ENCODE measurements around the gene GALNT2.
A peak's percentile ranks its signal among the peaks of the same experiment; 100 is the strongest.

The GALNT2 gene

DNA sequence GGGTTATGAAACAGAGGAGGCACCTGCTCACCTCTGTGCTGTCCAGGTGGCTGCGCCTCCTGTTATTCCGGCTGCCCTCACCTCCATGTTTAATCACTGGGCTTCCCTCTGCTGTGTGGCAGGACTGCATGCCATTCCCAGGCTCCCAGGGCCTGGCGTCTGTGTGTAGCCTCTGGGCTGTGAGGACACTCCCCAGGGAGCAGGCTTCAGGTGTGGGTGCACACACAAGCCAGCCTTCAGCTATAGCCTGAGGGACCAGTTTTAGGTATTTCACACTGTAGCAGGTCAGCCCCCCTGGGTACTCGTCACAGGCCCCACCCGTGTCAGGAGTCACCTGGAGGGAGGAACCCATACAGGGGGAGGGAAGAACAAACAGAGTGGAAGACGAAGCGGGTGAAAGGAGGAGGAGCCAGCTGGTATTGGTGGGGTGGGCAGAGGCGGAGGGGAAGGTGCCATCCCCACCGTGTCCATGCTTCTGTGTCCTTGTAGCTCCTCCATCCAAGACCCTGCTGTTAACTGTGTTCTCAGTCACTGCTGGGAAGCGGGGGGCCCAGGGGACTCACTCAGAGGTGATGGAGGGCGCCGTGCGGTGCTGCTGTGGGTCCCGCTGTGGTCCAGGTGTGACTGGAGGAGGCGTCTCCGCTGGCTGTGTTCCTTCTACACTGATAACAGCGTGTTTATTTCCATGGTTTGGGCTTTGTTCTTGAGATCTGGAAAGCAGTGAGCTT, 200.5 kb downstream of the GALNT2 start:
- DNase-seq, result no peak

DNA sequence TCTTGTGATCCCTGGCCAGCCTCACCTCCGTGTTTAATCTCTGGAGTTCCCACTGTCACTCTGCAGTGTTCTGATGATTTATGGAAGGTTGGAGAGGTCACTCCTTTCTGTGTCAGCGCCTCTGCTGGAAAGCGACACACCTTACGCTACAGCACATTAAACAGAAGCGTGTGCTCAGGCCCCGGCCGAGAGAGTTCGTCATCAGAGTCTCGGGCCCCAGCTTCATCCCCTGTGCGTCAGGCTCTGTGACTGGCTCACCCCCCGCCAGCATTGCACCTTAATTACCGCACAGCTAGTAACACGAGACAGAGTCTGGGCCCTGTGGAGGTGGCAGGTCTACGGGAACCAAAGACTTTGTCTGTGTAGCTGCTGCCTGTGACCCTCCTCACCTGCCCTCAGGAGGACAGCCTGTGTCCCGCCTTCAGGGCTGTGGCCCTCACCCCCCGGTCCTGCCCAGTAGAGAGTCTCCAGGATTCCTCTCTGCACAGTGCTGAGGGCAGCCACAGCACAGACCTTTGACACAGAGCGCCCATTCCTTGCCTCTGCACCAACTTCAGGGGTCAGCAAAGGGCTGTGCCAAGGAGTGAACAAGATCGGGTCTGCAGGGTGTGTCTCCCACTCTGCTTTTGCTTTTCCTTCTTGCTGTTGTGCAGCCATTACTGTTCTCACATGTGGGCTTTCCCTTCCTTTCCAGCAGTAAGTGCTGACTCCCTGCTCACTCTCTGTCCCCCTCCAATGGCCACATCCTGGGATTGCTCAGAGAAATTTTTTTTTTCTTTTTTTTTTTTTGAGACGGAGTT, 201.5 kb downstream of the GALNT2 start:
- DNase-seq, result peak; percentile 58

GRCh38 chr1:230270185-230270558, 203.1 kb downstream of the GALNT2 start:
- DNase-seq, result no peak

DNA sequence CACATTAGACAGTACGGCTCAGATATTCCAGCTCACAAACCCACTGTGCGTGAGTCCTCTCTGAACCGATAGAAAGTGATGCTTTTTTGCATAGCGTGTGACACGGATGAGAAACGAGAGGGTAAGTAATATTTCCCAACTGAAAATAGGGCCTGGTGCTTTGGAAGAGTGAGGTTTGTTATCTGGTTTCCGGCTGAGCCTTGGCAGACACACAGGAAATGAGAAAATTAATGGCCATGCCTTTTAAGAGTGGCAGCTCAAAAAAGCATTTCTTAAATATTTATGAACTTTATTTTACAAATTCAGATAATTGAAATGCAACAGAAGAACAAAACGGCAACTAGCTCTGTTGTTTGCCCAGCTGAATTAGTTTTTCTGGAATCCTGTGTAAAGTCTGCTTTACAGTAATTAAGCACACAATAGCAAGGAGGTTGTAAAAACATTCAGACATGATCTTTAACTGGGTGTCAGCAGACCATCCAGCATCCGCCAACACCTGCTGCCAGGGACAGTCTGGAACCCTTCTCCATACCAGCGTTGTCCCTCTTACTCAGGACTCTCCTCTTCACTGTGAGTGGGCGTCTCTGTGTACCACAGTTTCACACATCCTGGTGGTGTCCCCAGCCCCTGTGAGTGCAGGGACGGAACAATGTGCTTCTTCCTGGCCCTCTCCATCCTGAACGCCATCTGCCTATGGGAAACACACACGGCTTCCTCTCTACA, 203.7 kb downstream of the GALNT2 start:
- DNase-seq, result no peak

DNA sequence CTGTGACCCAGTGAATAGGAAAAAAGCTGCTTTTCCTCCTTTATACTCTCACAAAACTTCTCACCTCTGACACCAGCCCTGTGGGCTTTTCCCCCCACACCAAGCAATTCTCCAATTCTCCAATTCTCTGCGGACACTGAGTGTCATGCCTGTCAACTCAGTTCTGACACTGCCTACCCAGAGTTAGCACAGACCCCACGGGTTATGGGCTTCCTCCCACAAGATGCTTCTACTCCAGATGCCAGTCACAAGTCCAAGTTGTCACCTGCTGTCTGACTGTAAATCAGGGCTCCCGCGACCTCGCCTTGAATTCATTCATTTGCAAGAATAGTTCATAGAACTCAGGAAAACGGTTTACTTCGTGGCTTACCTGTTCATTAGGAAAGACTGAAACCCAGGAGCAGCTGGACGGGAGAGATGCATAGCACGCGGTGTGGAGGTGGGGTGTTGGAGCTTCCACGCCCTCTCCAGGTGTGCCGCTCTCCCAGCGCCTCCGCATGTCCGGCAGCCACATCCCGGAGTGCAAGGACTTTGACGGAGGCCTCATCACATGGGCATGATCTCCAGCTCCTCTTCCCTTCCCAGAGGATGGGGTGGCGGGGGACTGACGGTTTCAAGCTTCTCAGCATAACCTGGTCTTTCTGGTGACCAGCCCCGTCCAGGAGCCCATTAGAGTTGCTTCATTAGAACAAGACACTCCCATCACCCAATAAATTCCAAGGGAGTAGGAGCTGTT, 204.4 kb downstream of the GALNT2 start:
- DNase-seq, result no peak

- no peak for DNase-seq
Measured at GRCh38 chr1:230272557-230272956, 205.5 kb downstream of the GALNT2 start.

DNA sequence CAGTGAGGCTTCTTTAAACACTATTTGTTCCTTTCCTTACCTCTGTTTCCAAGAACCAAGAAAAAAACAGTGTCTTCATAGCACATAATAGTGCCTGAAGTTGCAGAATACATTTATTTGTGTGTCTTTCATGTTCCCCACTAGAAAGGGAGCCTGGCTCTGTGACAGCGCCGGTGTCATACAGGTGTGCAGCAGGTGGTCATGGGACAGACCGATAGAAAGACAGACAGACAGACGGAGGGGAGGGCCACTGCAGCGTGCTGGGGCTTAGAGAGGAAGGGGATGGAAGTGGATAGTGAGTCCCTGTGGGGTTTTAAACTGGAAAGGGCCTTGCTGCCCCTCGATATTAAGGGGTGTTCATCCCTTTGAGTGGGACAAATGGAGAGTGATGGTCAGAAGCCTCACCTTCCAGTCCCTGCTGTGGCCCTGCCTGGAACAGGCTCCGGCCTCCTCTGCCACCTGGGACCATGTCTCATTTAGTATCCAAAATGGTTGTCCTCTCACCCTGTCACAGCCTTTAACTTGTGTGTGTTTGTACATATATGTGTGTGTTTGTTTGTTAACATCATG, 206.2 kb downstream of the GALNT2 start:
- no peak for DNase-seq

DNA sequence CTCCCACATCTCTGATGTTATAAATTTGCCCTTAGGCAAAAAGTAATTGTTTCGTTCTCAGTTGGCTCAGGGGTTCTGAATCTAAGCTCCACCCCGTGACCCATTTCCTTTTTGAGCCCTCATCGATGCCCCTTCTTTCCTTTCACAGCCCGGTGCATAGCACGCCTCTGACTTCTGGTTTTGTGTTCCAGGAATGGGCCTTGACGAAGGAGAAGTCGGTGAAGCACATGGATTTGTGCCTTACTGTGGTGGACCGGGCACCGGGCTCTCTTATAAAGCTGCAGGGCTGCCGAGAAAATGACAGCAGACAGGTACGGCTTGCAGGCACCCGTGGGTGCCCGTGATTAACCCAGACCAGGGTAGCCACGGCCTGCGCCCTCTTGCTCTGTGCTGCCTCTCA, 207.2 kb downstream of the GALNT2 start:
- DNase-seq, result no peak

GRCh38 chr1:230276401-230276800, 209.4 kb downstream of the GALNT2 start:
- DNase-seq, result no peak

- no peak for DNase-seq
Measured at GRCh38 chr1:230277201-230278025, 210.4 kb downstream of the GALNT2 start.

DNA sequence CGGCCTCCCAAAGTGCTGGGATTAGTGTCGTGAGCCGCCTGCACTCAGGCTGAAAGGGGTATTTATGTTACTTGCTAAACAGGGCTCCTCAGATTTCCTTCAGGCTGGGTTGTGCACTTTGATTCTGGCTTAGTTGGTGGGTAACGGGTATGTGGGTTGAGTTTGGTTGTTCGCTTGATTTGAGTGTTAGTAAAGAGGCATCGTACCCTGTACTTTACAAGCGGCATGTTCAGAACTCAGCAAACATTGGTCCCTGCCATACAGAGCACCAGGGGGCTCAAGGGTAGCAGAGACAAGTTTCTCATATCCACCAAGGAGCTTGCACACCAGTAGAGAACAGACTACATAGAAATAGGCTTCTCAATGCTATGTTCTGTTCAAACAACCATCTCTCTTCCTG, 211.3 kb downstream of the GALNT2 start:
- DNase-seq, result no peak

GRCh38 chr1:230278871-230279582, 212.0 kb downstream of the GALNT2 start:
- no peak for DNase-seq

DNA sequence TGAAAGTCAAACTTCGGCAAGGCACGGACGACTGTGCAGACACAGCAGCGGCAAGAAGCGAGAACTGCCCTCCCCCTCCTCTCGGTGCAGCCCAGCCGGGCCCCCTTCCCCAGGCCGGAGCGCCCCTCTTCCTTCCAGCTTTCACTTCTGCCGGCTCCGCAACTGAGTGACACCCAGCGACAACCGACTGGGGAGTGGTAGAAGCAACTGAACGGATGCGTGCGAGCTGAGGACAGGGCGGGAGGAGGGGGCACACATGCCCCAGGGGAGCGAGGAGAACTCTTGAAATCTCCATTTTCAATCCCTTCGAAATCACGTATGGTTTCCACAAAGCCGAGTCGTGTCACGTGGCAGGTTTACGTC, 212.5 kb downstream of the GALNT2 start:
- no peak for DNase-seq

DNA sequence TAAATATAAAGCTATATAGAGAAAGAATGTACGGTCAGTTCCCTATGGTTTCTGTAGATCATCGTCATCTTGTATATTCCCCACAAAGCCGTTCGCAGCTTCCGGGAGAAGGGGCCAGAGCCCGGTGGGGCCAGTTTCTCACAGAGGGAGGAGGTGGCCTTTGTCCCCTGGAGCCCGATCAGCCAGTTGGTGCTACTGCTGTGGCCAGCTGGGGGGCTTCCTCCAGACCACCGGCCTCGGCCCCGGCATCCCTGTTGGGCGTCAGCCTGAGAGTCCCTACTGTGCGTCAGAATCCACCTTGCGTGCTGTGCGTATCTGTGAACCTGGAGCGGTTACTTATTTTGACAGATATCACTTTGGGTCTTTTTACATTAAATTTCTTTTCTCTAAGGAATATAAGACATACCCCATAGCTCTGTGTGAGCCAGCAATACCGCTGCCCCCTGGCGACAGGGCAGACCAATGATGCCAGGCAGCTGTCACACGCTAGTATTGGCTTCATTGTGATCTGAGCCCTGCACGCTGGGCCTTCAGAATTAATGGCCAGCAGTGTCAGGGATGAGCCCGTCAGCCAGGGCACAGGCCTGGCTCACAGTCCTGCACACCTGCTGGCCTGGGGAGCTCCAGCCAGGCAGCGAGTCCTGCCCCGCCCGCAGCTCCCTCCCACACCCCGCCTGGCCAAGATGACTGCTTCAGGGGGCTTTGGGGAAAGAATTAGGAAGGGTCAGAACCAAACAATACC, 213.2 kb downstream of the GALNT2 start:
- no peak for DNase-seq

DNA sequence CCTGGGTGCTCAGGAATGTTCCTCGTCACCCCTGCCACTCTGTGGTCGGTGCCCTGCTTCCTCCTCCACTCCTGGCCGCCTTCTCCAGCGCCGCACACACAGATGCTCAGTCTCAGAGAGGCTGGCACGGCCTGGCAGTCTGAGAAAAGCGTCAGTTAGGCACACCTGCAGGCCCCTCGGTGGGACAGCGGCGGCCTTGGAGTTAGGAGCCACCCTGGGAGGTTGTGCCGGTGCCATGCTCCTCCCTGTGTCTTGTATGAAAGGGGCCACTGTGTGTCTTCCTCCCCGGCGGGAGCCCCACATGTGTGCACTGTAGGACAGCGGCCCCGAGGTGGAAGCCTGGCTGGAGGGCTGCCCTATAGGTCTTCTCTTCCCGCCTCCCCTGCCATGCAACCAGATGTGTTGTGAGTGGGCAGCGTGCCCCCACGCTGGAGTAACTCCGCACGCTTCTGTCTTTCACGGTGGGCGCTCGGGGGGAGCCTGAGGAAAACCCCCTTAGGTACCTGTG, 213.9 kb downstream of the GALNT2 start:
- no peak for DNase-seq

GRCh38 chr1:230281556-230281955, 214.5 kb downstream of the GALNT2 start:
- DNase-seq, result no peak

GRCh38 chr1:230282157-230282556, 215.1 kb downstream of the GALNT2 start:
- no peak for DNase-seq

GRCh38 chr1:230283678-230284077, 216.6 kb downstream of the GALNT2 start:
- no peak for DNase-seq

GRCh38 chr1:230284891-230285290, 217.9 kb downstream of the GALNT2 start:
- no peak for DNase-seq

DNA sequence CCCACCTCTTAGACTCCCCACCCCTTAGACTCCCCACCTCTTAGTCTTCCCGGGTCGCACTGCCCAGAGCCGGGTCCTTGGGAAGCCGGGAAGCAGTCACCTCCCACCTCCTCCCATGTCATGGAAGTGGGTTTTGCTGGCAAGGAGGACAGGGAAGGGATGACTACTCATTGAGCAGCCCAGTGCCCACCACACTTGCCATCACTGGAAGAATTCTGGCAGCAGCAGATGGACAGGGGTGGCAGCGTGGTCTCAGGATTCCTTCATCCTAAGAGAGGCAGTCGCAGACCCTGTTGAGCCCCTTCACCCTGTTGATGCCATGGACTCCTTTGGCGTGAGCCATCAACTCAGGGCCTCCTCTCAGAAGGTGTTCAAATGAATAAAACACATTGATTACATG, 218.3 kb downstream of the GALNT2 start:
- DNase-seq, result no peak

All from inflammatory macrophage treated with lipopolysaccharide for 4 hours (primary cell).